DMS153 treated with DMSO at 0.1 percent for 48 hours (cell line): ENCODE measurements around the gene KCNG4.
A peak's percentile ranks its signal among the peaks of the same experiment; 100 is the strongest.

Experiments used
- DNase-seq: peaks from one replicate; lab custom pipeline; 2025; ENCODE audit not compliant: unreplicated experiment; lab: John Stamatoyannopoulos, UW

The KCNG4 gene, protein sequence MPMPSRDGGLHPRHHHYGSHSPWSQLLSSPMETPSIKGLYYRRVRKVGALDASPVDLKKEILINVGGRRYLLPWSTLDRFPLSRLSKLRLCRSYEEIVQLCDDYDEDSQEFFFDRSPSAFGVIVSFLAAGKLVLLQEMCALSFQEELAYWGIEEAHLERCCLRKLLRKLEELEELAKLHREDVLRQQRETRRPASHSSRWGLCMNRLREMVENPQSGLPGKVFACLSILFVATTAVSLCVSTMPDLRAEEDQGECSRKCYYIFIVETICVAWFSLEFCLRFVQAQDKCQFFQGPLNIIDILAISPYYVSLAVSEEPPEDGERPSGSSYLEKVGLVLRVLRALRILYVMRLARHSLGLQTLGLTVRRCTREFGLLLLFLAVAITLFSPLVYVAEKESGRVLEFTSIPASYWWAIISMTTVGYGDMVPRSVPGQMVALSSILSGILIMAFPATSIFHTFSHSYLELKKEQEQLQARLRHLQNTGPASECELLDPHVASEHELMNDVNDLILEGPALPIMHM

DNA sequence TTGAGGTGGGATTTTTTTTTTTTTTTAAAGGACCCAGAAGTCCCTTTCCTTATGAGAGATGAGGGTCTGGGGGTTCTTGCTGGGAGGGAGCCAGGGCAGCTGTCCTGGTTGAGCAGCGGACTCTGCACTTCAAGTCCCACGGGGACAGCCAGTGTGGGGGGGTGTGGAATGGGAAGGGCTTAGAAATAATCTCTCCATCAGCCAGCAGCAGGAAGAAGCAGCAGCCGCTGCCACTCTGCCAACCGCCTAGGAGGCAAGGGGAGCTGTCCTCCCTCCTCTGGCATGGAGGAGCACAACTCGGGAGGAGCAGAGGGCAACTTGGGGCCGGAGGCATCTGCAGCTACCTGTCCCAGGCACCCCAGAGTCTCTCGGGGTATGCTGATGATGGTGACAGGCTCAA, at the start of gene KCNG4:
TSS of gene KCNG4 (minus strand) at position 104 of the 400 bp plus-strand sequence. CDS start 2,527 bp downstream, outside the sequence.
- no peak for DNase-seq

GRCh38 chr16:84288902-84289301, 49.1 kb upstream of the KCNG4 start:
- no peak for DNase-seq

DNA sequence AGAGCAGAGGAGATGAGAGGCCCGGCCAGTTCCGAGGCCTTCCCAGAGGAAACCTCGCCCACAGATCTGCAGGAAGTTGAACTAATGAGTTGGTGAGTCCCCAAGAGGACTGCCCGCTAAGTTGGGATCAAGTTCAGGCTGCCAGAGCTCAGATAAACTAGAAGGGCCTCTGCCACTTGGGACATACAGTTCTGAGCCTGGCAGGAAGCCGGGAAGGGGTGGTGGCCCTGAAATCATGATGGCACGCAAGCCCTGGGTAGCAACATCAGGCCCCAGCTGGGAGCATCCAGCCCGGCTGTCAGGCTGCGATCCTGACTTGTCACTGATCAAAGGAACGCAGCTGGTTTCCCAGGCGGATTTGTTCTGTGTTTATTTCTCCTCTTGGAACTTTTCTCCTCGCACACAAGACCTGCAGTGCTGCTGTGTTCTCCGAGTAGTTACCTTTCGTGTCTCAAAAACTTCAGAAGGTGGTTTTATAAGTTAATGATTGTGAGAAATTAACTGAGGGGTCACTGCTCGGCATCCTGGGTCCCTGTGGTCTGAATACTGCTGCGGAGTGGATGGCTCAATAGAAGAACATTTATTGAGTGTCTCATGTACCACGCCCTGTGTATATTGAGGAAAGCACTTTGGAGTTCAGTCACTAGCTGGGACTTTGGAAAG, 46.9 kb upstream of the KCNG4 start:
- no peak for DNase-seq

DNA sequence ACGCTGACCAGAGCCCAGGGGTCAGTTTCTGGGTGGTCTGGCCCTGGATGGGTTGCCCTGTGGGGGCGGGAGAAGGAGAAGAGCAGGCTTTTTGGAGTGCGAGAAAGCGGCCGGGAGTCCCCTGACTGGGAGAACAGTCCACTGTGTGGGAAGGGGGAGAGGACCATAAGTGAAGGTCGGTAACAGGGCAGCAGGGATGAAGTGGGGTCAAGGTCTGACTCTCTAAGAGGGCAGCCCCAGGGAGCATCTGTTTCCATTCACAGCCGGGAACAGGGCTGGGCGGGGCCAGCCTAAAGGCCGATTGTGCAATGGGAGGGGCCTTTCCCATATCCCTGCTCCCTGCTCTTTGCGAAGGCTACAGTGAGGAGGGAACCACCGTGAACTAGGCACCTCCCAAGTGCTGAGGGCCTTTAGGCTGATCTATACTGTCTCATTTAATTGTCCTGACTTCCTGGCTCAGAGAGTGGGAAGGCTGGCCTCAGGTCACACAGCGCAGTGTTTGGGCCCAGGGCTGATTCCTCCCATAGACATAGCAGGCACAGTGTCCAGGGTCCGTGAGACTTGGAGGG, 44.4 kb upstream of the KCNG4 start:
- no peak for DNase-seq

DNA sequence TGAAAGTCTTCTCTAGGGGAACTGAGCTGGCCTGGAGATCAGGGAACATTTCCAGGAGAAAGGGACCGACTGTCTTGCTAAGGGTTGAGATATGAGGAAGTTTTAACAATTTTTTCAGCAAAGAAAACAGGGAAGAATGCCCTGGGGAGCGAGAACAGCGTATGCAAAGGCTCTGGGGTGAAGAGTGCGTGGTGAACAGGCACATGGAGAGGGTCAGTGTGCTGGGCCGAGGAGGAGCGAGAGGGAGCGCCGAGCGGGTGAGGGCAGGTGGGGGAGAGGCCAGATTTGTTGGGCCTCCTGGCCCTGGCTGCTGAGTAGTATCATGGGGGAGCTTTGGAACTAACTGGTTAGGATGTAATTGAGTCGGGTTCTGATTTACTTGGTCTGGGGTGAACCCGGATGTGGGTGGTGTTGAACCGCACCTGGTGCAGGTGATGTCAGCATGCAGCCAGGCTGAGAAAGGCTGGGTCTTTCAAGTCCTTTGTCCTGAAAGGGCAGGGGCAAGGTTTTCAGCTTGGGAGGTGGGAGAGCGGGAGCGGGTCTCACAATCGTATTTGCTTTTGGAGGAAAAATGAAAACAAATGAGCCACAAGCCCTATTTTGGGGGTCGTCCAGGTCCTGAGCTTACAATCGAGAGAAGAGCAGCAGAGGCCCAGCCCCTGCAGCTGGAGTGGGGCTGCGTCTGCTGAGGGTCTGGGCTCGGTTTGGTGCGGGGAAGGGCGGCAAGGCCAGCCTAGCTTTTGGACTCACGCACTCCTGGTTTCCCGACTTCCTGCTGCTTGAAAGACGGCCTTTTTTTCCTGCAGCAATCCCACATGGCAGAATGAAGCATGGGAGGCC, 43.7 kb upstream of the KCNG4 start:
- DNase-seq = no peak

GRCh38 chr16:84282533-84282932, 42.7 kb upstream of the KCNG4 start:
- DNase-seq = no peak

- DNase-seq = no peak
Observed at GRCh38 chr16:84281074-84281473, 41.3 kb upstream of the KCNG4 start.

DNA sequence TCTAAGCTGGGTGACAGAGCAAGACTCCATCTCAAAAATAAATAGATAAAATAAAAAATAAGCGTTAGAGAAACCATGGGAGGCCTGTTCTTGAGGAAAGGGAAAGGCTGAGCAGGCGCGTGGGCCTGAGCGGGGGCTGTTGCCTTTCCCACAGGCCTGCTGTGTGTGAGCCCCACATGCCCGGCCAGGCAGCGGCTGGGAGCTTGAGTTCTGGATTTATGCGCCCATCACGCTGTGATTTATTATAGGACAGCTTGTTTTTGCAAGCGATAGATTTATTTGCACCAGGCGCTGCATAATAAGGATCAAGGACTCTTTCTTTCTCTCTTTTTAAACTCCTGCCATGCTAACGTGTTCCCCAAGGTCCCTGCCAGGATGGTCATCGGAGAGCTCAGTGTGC, 40.1 kb upstream of the KCNG4 start:
- DNase-seq = no peak

DNA sequence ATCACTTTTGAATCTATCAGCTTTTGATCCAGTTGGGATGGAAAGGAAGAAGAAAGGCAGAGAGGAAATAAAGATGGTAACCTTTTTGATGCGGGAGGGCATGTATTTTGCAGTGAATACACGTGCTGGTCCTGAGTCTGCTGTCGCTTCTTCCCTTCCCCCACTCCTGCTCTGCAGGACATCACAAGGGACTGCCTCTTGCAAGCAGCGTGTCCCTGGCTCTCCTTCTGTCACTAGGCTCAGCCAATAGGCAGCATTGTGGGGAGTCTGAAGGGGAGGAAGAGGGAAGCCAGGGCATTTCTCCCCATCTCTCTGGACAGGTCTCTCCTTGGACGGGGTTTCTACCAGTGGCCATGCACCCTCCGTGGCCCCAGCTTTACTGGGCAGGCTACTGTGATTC, 39.2 kb upstream of the KCNG4 start:
- DNase-seq = no peak

DNA sequence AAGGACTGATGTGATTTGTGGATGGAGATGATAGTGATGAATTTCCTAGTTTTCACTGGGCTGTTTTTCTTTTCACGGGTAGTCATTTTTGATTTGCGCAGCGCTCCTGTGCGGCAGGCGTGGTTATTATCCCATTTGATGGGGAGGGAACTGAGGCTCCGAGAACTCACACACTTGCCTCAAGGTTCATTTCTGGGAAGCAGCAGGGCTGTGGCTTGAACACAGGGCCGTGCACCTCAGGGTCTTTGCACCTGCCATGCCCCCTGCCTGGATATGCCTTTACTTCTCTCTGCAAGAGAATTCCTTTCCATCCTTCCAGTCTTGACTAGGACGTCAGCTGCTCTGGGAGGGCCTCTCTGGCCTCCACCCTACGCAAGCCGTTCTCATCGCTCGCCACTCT, 38.5 kb upstream of the KCNG4 start:
- no peak for DNase-seq

GRCh38 chr16:84277244-84277823, 37.5 kb upstream of the KCNG4 start:
- DNase-seq = peak; percentile 34

DNA sequence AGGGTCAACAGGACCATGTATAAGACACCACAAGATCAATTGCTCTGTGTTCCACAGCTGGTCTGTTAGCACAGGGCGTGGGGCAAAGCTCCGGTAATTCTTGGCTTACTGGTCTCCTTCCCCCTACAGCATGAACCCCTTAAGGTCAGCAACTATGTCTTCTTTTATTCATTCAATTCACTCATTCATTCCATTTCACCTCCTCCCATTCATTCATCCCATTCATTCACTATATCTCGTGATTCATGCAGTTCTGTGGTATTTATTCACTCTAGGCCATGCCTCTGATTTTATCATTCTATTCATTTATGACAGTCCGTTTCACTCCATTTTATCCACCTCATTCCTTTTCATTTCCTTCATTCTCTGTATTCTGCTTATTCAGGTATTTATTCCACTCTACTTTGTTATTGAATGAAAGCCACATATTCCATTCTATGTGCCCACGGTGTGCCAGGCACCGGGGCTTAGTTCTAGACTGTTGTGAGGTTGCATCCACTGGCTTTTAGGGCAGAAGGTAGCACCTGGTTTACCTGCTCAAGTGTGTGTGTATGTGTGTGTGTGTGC, 35.9 kb upstream of the KCNG4 start:
- no peak for DNase-seq

- DNase-seq = no peak
Observed at GRCh38 chr16:84274515-84274914, 34.7 kb upstream of the KCNG4 start.

- no peak for DNase-seq
Observed at GRCh38 chr16:84272740-84273320, 33.0 kb upstream of the KCNG4 start.

GRCh38 chr16:84271866-84272265, 32.1 kb upstream of the KCNG4 start:
- DNase-seq = no peak

DNA sequence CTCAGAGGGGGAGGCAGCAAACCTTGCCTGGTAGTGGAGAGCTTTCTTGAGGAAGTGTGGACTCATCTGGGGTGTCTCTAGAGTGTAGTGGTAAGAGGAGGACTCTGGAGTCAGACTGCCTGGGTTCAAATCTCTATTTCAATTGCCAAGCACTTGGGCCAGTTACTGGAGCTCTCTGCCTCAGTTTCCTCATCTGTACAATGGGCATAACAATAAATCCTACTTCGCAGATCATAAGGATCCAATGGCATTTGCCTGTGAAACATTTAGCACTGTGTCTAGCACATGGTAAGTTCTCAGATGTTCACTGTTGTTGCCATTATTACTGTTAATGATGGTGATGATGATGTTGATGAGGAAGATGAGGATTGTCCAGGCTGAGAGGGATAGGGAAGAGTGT, 31.2 kb upstream of the KCNG4 start:
- DNase-seq = no peak

- no peak for DNase-seq
Observed at GRCh38 chr16:84270531-84270930, 30.7 kb upstream of the KCNG4 start.

- DNase-seq = no peak
Observed at GRCh38 chr16:84270071-84270470, 30.3 kb upstream of the KCNG4 start.

DNA sequence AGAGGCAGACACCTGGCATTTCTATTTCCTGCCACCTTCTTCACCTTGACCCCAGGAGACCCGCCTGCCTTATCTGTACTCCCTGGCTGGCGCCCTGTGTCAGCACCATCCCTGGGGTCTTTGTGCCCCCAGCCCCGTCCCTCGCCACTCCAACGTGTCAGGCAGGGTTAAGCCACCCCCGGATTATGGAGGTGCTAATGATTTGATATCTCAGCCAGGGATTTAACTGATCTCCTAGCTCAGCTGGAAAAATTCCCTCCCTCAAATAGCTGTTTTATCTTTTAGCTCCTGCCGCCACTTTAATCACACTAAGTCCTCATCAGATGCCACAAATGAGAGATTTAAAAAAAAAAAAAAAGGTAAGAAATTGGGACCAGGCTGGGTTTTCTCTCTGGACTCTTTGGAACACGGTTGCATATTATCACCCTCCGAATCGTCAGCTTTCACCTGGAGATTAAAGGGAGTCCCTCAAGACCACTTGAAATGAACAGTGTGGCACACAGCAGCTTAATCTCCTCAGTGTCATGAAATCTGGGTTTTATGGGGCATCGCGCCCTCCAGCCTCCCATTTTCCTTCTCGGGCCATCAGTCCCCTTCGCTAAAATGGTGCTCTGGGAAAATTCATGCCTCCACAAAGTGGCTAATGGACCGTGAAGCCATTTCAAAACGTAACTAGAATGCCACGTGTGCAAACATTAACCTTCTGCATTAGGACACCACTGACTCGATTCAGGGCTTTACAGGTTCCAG, 28.7 kb upstream of the KCNG4 start:
- no peak for DNase-seq
